CD14-positive monocyte (primary cell): ENCODE measurements around the gene IL36G. TPM values are rescaled to one million over a fixed set of nuclear protein-coding genes. Genes with fewer than 3 reads are reported as not detected.

Source experiments
- DNase-seq, 3 donors: peaks; one replicate each; pipeline ENCODE4 v3.0.0-alpha.2; 2011 to 2022
- H2AFZ ChIP-seq: 2 replicates; pipeline ENCODE4 v1.6.0; 2012; ENCODE audit warnings: mild to moderate bottlenecking, low read depth, low read length, inconsistent platforms; ENCODE audit not compliant: insufficient read depth, poor library complexity, severe bottlenecking
- H3K27ac ChIP-seq, 2 donors: 1 replicate in 1 of 2; 2 replicates in 1 of 2; pipeline ENCODE4 v1.5.1; 2012 to 2013; ENCODE audit warnings: low read length in 2 of 2, control low read depth in 1 of 2, inconsistent platforms in 1 of 2, low read depth in 1 of 2, mild to moderate bottlenecking in 1 of 2
- H3K27me3 ChIP-seq, 2 donors: one replicate each; pipeline versions ENCODE4 v1.6.0 to v1.6.1; 2011 to 2013; ENCODE audit warnings: low read length in 2 of 2; ENCODE audit not compliant: control insufficient read depth in 2 of 2, insufficient read depth in 2 of 2
- H3K36me3 ChIP-seq, 2 donors: replicated peaks in 1 of 2; 1 replicate in 1 of 2; 2 replicates in 1 of 2; pipeline versions ENCODE4 v1.5.1 to v1.6.1; 2012 to 2013; ENCODE audit warnings: low read length in 2 of 2, control low read depth in 1 of 2, inconsistent platforms in 1 of 2, mild to moderate bottlenecking in 1 of 2; ENCODE audit not compliant: insufficient read depth in 2 of 2, control insufficient read depth in 1 of 2
- H3K4me1 ChIP-seq, 2 donors: 1 replicate in 1 of 2; 2 replicates in 1 of 2; pipeline versions ENCODE4 v1.5.1 to v1.6.1; 2012 to 2013; ENCODE audit warnings: low read length in 2 of 2, control low read depth in 1 of 2, inconsistent platforms in 1 of 2, mild to moderate bottlenecking in 1 of 2, moderate library complexity in 1 of 2; ENCODE audit not compliant: insufficient read depth in 2 of 2, control insufficient read depth in 1 of 2
- H3K4me2 ChIP-seq: replicated peaks from 2 replicates; pipeline ENCODE3; 2012; ENCODE audit warnings: low read length, moderate library complexity, mild to moderate bottlenecking; ENCODE audit not compliant: poor library complexity, severe bottlenecking; ENCODE audit errors: extremely low read depth
- H3K4me3 ChIP-seq, 3 experiments: fragments of 200-600 bp in 1 of 3; sonication (generic) in 1 of 3; replicated peaks in 1 of 3; 1 replicate in 2 of 3; 2 replicates in 1 of 3; pipeline ENCODE4 v1.5.1; 2011 to 2013; ENCODE audit warnings: low read length in 3 of 3, mild to moderate bottlenecking in 3 of 3, control low read depth in 2 of 3, low read depth in 2 of 3, inconsistent platforms in 1 of 3, moderate library complexity in 1 of 3
- H3K79me2 ChIP-seq: 2 replicates; pipeline ENCODE4 v1.6.0; 2012; ENCODE audit warnings: mild to moderate bottlenecking, control low read depth, inconsistent platforms, low read length, moderate library complexity; ENCODE audit not compliant: insufficient read depth
- H3K9ac ChIP-seq: 2 replicates; pipeline ENCODE4 v1.6.0; 2017; ENCODE audit warnings: low read length, mild to moderate bottlenecking; ENCODE audit not compliant: insufficient read depth, poor library complexity, severe bottlenecking
- H3K9me3 ChIP-seq, 2 donors: replicated peaks in 1 of 2; 1 replicate in 1 of 2; 2 replicates in 1 of 2; pipeline versions ENCODE4 v1.5.1 to v1.6.1; 2012 to 2013; ENCODE audit warnings: low read length in 2 of 2, control low read depth in 1 of 2; ENCODE audit not compliant: control insufficient read depth in 1 of 2, insufficient read depth in 1 of 2
- H4K20me1 ChIP-seq: 2 replicates; pipeline ENCODE4 v1.6.0; 2012; ENCODE audit warnings: mild to moderate bottlenecking, low read length, control low read depth, moderate library complexity; ENCODE audit not compliant: insufficient read depth
- H3K27ac Mint-ChIP-seq, 7 donors: one replicate each; pipeline ENCODE4 v1.8.0; 2020; ENCODE audit warnings: mild to moderate bottlenecking in 7 of 7, mixed read lengths in 7 of 7, moderate library complexity in 6 of 7, inconsistent platforms in 2 of 7
- H3K27me3 Mint-ChIP-seq, 3 donors: one replicate each; pipeline ENCODE4 v1.8.0; 2021 to 2022; ENCODE audit warnings: low read depth in 3 of 3, mild to moderate bottlenecking in 3 of 3, mixed read lengths in 3 of 3, moderate library complexity in 3 of 3, inconsistent platforms in 1 of 3
- H3K36me3 Mint-ChIP-seq, 2 donors: one replicate each; pipeline ENCODE4 v1.8.0; 2020; ENCODE audit warnings: mixed read lengths in 2 of 2, inconsistent platforms in 1 of 2, mild to moderate bottlenecking in 1 of 2
- H3K4me1 Mint-ChIP-seq: one replicate; pipeline ENCODE4 v1.8.0; 2020; ENCODE audit warnings: mild to moderate bottlenecking, mixed read lengths
- H3K4me3 Mint-ChIP-seq, 2 donors: one replicate each; pipeline ENCODE4 v1.8.0; 2020; ENCODE audit warnings: mild to moderate bottlenecking in 2 of 2, mixed read lengths in 2 of 2, moderate library complexity in 1 of 2
- H3K9me3 Mint-ChIP-seq, 7 donors: one replicate each; pipeline ENCODE4 v1.8.0; 2020 to 2022; ENCODE audit warnings: mixed read lengths in 7 of 7, mild to moderate bottlenecking in 6 of 7, moderate library complexity in 6 of 7, inconsistent platforms in 2 of 7
- WGBS: methylation state at CpG from one replicate; pipeline ENCODE4 v1.1.5; 2013; ENCODE audit warnings: missing lambda C conversion rate; ENCODE audit not compliant: insufficient coverage; 5-methylcytosine and 5-hydroxymethylcytosine counted together
- intact Hi-C, 2 donors: fragments of 100-400 bp; cut with micrococcal nuclease; formaldehyde crosslinking; loops; one replicate each; pipeline versions ENCODE4 v1.15.0 to v1.15.1; 2023
- polyA plus RNA-seq, 3 donors: library from polyadenylated mRNA; depleted of rRNA in 1 of 3; unstranded in 2 of 3; stranded (reverse) in 1 of 3; fragments of 300-500 nt in 2 of 3; fragments of >200 nt in 1 of 3; fragmentation: Illumina TruSeq in 2 of 3; gene quantifications; 1 replicate in 2 of 3; 2 replicates in 1 of 3; pipeline ENCODE4 v1.2.3, GENCODE V29; 2012 to 2021
- TF ChIP-seq, protein P1 (sequence below): fragments of 200-600 bp; IDR thresholded peaks from one replicate; pipeline ENCODE4 v1.8.0; 2022; ENCODE audit warnings: antibody characterized with exemption, mild to moderate bottlenecking

Gene IL36G
- polyA plus RNA-seq, 3 donors = not detected

DNA sequence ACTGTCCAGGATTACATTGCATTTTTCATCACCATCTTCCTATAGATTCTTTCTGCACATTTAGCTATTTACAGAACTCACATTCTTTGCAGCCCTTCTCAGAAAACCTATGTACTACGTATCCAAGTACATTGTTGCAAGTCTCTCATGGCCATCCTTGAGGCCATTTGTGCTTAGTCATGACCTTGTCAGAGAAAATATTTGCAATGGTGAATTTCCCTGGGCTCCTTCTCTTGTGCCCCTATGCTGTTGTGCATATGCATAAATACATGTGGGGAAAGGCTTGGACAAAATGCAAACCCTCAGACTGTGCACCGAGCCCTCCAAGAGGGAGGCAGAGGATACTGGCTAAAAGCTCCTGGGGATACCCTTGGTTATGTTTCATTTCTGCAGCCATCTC is 47.0 kb downstream of the IL36G start:
- intact Hi-C loops = no loop called here
- no peaks in the 10 kb centered on the region for H3K79me2 ChIP-seq
- TF ChIP-seq, protein P1, sequence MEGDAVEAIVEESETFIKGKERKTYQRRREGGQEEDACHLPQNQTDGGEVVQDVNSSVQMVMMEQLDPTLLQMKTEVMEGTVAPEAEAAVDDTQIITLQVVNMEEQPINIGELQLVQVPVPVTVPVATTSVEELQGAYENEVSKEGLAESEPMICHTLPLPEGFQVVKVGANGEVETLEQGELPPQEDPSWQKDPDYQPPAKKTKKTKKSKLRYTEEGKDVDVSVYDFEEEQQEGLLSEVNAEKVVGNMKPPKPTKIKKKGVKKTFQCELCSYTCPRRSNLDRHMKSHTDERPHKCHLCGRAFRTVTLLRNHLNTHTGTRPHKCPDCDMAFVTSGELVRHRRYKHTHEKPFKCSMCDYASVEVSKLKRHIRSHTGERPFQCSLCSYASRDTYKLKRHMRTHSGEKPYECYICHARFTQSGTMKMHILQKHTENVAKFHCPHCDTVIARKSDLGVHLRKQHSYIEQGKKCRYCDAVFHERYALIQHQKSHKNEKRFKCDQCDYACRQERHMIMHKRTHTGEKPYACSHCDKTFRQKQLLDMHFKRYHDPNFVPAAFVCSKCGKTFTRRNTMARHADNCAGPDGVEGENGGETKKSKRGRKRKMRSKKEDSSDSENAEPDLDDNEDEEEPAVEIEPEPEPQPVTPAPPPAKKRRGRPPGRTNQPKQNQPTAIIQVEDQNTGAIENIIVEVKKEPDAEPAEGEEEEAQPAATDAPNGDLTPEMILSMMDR = no peak
- Mint-ChIP-seq H3K27ac (no peak overlapping the region), H3K4me1 (peaks cover 8% of the 10 kb centered on the region), H3K27me3 (peaks cover 13 to 24% (median 20%) of the 10 kb centered on the region in 3 donors), H3K9me3 (peaks cover 0 to 2% (median under 1%) of the 10 kb centered on the region in 7 donors), H3K4me3 (no peak overlapping the region), H3K36me3 (no peaks in the 10 kb centered on the region)
- H3K27ac ChIP-seq = no peak overlapping the region
- H3K9me3 ChIP-seq = no peaks in the 10 kb centered on the region
- H3K36me3 ChIP-seq = no peaks in the 10 kb centered on the region
- 100% methylated on average over 1 of the region's 2 CpGs for WGBS
- no peaks in the 10 kb centered on the region for H3K4me1 ChIP-seq
- H3K27me3 ChIP-seq = peaks cover 5 to 17% of the 10 kb centered on the region in 2 donors
- DNase-seq = no peak
- H4K20me1 ChIP-seq = no peaks in the 10 kb centered on the region
- H3K4me3 ChIP-seq = no peak overlapping the region
- H3K4me2 ChIP-seq = no peak overlapping the region
- H2AFZ ChIP-seq = no peak overlapping the region
- no peak overlapping the region for H3K9ac ChIP-seq

DNA sequence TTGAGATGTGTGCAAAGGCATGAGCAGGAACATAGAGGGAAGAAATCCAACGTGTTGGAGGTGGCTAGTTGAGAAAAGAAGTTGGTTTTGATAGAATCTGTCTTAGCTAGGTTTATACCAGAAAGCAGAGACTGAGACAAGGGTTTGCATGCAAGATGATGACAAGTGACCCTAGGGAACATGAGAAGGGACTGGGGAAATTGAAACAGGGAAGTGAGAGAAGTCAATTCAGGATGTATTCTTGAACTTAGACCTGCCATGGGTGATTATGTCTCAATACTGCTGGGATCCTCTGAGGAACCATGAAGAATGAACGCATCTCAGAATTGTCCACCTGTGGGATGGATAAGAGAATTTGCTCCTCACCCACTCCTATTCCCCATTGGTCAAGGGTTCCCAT is 47.9 kb downstream of the IL36G start:
- 50% methylated on average over 1 of the region's 2 CpGs for WGBS
- TF ChIP-seq, protein P1 = no peak
- no peak overlapping the region for H3K4me2 ChIP-seq
- H4K20me1 ChIP-seq = no peaks in the 10 kb centered on the region
- no peaks in the 10 kb centered on the region for H3K36me3 ChIP-seq
- peak; percentile 16 to 55 (median 18) for DNase-seq
- peaks cover 7 to 17% of the 10 kb centered on the region in 2 donors for H3K27me3 ChIP-seq
- H2AFZ ChIP-seq = no peak overlapping the region
- Mint-ChIP-seq H3K27ac (no peak overlapping the region), H3K4me3 (no peak overlapping the region), H3K9me3 (peaks cover 0 to 2% (median 0%) of the 10 kb centered on the region in 7 donors), H3K27me3 (peaks cover 17 to 25% (median 24%) of the 10 kb centered on the region in 3 donors), H3K36me3 (no peaks in the 10 kb centered on the region), H3K4me1 (peaks cover 8% of the 10 kb centered on the region)
- H3K79me2 ChIP-seq = no peaks in the 10 kb centered on the region
- intact Hi-C loops = no loop called here
- no peaks in the 10 kb centered on the region for H3K9me3 ChIP-seq
- H3K4me1 ChIP-seq = no peaks in the 10 kb centered on the region
- no peak overlapping the region for H3K4me3 ChIP-seq
- H3K27ac ChIP-seq = no peak overlapping the region
- no peak overlapping the region for H3K9ac ChIP-seq
